Measurements from ENCODE around the gene DNMT1.
"Not testable (repeated sequence)": the region's sequence is repeated elsewhere in the genome, so short reads cannot be mapped to it uniquely, and the experiment has no call there.

DNMT1 gene

DNA sequence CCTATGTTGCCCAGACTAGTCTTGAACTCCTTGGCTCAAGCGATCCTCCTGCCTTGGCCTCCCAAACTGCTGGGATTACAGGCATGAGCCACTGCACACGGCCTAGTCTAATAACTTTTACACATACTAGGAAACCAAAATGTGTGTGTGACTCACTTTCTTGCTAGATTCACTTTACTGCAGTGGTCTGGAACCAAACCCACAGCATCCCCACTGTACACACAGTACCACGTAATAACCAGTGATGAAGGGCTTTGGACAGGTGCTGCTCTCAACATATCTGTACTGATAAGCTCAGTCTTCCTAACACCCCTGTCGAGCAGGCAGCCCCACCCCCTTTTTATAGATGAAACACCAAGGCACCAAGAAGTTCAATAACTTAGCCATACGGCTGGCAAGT is 5.1 kb downstream of the DNMT1 start:
- Histone ChIP-seq H3K36me3 (ENCODE audit: control insufficient read depth, insufficient read depth, low read length) (peaks cover 32% of the 10 kb centered on the region), H3K9me3 (ENCODE audit: control insufficient read depth, low read length) (no peaks in the 10 kb centered on the region), H3K27ac (ENCODE audit: insufficient read depth, low read length, poor library complexity, severe bottlenecking) (no peak overlapping the region), H3K4me1 (ENCODE audit: control insufficient read depth, insufficient read depth, low read length, poor library complexity, severe bottlenecking) (peaks cover 16% of the 10 kb centered on the region), H3K27me3 (replicated peaks; ENCODE audit: control insufficient read depth, insufficient read depth, low read length, poor library complexity, severe bottlenecking) (no peaks in the 10 kb centered on the region), H3K4me3 (ENCODE audit: insufficient read depth, low read depth, low read length, poor library complexity, severe bottlenecking) (no peak overlapping the region)
- no peak for DNase-seq

DNA sequence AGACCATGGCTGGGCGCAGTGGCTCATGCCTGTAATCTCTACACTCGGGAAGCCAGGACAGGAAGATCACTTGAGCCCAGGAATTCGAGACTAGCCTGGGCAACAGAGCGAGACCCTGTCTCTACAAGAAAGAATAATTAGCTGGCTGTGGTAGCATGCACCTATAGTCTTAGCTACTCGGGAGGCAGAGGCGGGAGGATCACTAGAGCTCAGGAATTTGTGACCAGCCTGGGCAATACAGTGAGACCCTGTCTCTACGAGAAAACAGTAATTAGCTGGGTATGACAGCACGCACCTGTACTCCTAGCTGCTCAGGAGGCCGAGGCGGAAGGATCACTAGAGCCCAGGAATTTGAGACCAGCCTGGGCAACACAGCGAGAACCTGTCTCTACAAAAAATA is 7.4 kb downstream of the DNMT1 start:
- H3K4me3 ChIP-seq (ENCODE audit: insufficient read depth, low read depth, low read length, poor library complexity, severe bottlenecking), result no peak overlapping the region
- no peak for DNase-seq
- H3K4me1 ChIP-seq (ENCODE audit: control insufficient read depth, insufficient read depth, low read length, poor library complexity, severe bottlenecking), result peaks cover 2% of the 10 kb centered on the region
- no peaks in the 10 kb centered on the region for H3K27me3 ChIP-seq (replicated peaks; ENCODE audit: control insufficient read depth, insufficient read depth, low read length, poor library complexity, severe bottlenecking)
- H3K27ac ChIP-seq (ENCODE audit: insufficient read depth, low read length, poor library complexity, severe bottlenecking), result no peak overlapping the region
- peaks cover 31% of the 10 kb centered on the region for H3K36me3 ChIP-seq (ENCODE audit: control insufficient read depth, insufficient read depth, low read length)
- H3K9me3 ChIP-seq (ENCODE audit: control insufficient read depth, low read length), result no peaks in the 10 kb centered on the region

DNA sequence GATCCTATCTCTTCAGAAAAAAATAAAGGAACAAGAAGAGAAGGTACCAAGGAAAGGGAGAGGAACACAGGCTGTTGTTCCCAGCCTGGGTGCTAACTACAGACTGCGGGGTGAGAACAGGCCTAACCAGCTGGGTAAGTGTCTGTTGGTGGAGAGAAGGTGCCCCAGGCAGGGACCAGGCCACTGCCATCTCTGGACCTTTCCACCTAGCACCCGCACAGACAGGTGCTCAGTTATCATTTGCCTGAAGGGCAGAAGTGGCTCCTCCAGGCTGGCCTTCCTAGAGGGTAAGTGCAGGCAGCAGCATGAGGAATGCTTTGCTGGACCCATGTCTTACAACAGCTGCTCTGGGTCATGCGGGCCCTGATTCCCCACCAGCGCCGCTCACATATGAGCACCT is 10.1 kb downstream of the DNMT1 start:
- H3K27me3 ChIP-seq (replicated peaks; ENCODE audit: control insufficient read depth, insufficient read depth, low read length, poor library complexity, severe bottlenecking), result no peaks in the 10 kb centered on the region
- H3K4me3 ChIP-seq (ENCODE audit: insufficient read depth, low read depth, low read length, poor library complexity, severe bottlenecking), result no peak overlapping the region
- peaks cover 46% of the 10 kb centered on the region for H3K36me3 ChIP-seq (ENCODE audit: control insufficient read depth, insufficient read depth, low read length)
- no peaks in the 10 kb centered on the region for H3K4me1 ChIP-seq (ENCODE audit: control insufficient read depth, insufficient read depth, low read length, poor library complexity, severe bottlenecking)
- no peaks in the 10 kb centered on the region for H3K9me3 ChIP-seq (ENCODE audit: control insufficient read depth, low read length)
- DNase-seq, result no peak
- no peak overlapping the region for H3K27ac ChIP-seq (ENCODE audit: insufficient read depth, low read length, poor library complexity, severe bottlenecking)

DNA sequence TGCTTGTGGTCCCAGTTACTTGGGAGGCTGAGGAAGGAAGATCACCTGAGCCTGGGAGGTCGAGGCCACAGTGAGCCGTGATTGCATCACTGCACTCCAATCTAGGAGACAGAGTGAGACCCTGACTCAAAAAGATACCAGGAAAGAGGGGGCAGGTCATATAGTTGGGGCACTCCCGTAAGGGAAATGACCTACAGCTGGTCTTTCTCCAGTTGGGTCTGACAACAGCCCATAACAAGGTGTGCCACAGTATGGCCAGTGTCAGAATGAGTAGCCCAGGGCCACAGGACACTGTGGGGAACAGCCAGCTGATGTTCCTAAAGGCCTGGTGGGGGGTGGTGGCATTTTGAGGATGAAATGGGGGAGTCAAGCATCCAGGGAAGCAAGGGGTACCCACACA is 10.8 kb downstream of the DNMT1 start:
- Histone ChIP-seq H3K36me3 (ENCODE audit: control insufficient read depth, insufficient read depth, low read length) (peaks cover 53% of the 10 kb centered on the region), H3K4me3 (ENCODE audit: insufficient read depth, low read depth, low read length, poor library complexity, severe bottlenecking) (no peak overlapping the region), H3K4me1 (ENCODE audit: control insufficient read depth, insufficient read depth, low read length, poor library complexity, severe bottlenecking) (no peaks in the 10 kb centered on the region), H3K27ac (ENCODE audit: insufficient read depth, low read length, poor library complexity, severe bottlenecking) (no peak overlapping the region), H3K9me3 (ENCODE audit: control insufficient read depth, low read length) (no peaks in the 10 kb centered on the region), H3K27me3 (replicated peaks; ENCODE audit: control insufficient read depth, insufficient read depth, low read length, poor library complexity, severe bottlenecking) (no peaks in the 10 kb centered on the region)
- DNase-seq, result no peak

DNA sequence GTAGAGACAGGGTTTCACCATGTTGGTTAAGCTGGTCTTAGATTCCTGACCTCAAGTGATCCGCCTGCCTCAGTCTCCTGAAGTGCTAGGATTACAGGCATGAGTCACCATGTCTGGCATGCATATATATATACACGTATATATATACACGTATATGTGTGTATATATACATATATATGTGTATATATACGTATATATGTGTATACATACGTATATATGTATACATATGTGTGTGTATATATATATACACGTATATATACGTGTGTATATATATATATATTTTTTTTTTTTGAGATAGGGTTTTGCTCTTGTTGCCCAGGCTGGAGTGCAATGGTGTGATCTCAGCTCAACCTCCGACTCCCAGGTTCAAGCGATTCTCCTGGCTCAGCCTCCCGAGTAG is 11.9 kb downstream of the DNMT1 start:
- Histone ChIP-seq H3K27ac (ENCODE audit: insufficient read depth, low read length, poor library complexity, severe bottlenecking) (no peak overlapping the region), H3K9me3 (ENCODE audit: control insufficient read depth, low read length) (no peaks in the 10 kb centered on the region), H3K27me3 (replicated peaks; ENCODE audit: control insufficient read depth, insufficient read depth, low read length, poor library complexity, severe bottlenecking) (no peaks in the 10 kb centered on the region), H3K4me3 (ENCODE audit: insufficient read depth, low read depth, low read length, poor library complexity, severe bottlenecking) (no peak overlapping the region), H3K4me1 (ENCODE audit: control insufficient read depth, insufficient read depth, low read length, poor library complexity, severe bottlenecking) (no peaks in the 10 kb centered on the region), H3K36me3 (ENCODE audit: control insufficient read depth, insufficient read depth, low read length) (peaks cover 53% of the 10 kb centered on the region)
- no peak for DNase-seq

DNA sequence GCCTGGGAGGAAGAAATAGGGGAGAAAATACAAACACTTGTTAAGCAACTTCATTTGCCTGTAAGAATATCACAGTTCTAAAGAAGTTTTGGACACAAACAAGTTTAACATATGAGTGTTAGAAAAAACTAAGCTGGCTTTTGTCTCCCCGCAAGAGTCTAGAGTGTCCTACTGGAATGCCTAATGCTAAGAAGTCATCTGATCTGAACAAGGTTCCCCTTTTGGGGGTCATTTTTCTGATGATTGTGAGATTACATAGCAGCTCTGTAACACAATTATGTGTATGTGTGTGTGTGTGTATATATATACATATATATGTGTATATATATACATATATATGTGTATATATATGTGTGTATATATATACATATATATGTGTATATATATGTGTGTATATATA is 12.7 kb downstream of the DNMT1 start:
- no peak for DNase-seq
- Histone ChIP-seq H3K27me3 (replicated peaks; ENCODE audit: control insufficient read depth, insufficient read depth, low read length, poor library complexity, severe bottlenecking) (no peaks in the 10 kb centered on the region), H3K4me1 (ENCODE audit: control insufficient read depth, insufficient read depth, low read length, poor library complexity, severe bottlenecking) (no peaks in the 10 kb centered on the region), H3K27ac (ENCODE audit: insufficient read depth, low read length, poor library complexity, severe bottlenecking) (no peak overlapping the region), H3K4me3 (ENCODE audit: insufficient read depth, low read depth, low read length, poor library complexity, severe bottlenecking) (no peak overlapping the region), H3K36me3 (ENCODE audit: control insufficient read depth, insufficient read depth, low read length) (peaks cover 51% of the 10 kb centered on the region), H3K9me3 (ENCODE audit: control insufficient read depth, low read length) (no peaks in the 10 kb centered on the region)

DNA sequence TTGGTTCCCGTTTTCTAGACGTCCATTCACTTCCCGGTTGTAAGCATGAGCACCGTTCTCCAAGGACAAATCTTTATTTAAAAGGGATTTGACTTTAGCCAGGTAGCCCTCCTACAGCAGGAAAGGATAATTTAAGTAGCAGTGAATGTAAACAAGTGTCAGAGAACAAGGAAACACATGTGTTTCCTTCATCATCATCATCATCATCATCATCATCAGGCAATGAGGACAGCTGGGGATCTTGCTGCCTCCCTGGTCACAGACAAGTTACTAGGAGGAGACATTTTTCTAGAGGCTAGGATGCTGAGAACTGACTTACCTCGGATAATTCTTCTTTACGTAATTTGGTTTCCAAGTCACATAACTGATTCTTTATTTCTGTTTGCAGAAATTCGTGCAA is 14.3 kb downstream of the DNMT1 start:
- DNase-seq, result no peak
- Histone ChIP-seq H3K27me3 (replicated peaks; ENCODE audit: control insufficient read depth, insufficient read depth, low read length, poor library complexity, severe bottlenecking) (no peaks in the 10 kb centered on the region), H3K4me1 (ENCODE audit: control insufficient read depth, insufficient read depth, low read length, poor library complexity, severe bottlenecking) (no peaks in the 10 kb centered on the region), H3K9me3 (ENCODE audit: control insufficient read depth, low read length) (no peaks in the 10 kb centered on the region), H3K36me3 (ENCODE audit: control insufficient read depth, insufficient read depth, low read length) (peaks cover 48% of the 10 kb centered on the region), H3K4me3 (ENCODE audit: insufficient read depth, low read depth, low read length, poor library complexity, severe bottlenecking) (no peak overlapping the region), H3K27ac (ENCODE audit: insufficient read depth, low read length, poor library complexity, severe bottlenecking) (no peak overlapping the region)

DNA sequence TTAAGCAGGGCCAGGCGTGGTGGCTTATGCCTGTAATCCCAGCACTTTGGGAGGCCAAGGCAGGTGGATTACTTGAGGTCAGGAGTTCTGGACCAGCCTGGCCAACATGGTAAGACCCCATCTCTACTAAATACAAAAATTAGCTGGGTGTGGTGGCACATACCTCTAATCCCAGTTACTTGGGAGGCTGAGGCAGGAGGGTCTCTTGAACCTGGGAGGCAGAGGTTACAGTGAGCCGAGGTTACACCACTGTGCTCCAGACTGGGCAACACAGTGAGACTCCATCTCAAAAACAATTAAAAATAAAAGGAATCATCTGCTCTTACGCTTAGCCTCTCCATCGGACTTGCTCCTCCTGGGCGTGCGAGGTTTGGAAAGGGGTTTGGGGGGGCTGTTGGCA is 14.7 kb downstream of the DNMT1 start:
- H3K9me3 ChIP-seq (ENCODE audit: control insufficient read depth, low read length); H3K4me3 ChIP-seq (ENCODE audit: insufficient read depth, low read depth, low read length, poor library complexity, severe bottlenecking); H3K27me3 ChIP-seq (replicated peaks; ENCODE audit: control insufficient read depth, insufficient read depth, low read length, poor library complexity, severe bottlenecking); DNase-seq; H3K27ac ChIP-seq (ENCODE audit: insufficient read depth, low read length, poor library complexity, severe bottlenecking); H3K4me1 ChIP-seq (ENCODE audit: control insufficient read depth, insufficient read depth, low read length, poor library complexity, severe bottlenecking): not testable (repeated sequence)
- peaks cover 49% of the 10 kb centered on the region for H3K36me3 ChIP-seq (ENCODE audit: control insufficient read depth, insufficient read depth, low read length)

DNA sequence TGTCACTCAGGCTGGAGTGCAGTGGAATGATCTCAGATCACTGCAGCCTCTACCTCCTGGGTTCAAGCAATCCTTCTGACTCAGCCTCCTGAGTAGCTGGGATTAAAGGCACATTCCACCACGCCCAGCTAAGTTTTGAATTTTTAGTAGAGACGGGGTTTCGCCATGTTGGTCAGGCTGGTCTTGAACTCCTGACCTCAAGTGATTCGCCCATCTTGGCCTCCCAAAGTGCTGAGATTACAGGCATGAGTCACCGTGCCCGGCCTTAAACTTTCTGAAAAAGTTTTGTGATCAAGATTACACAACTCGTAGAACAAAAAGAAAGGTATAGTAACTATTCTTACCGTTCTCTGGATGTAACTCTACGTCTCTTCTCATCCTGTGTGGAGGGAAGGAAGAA is 21.2 kb downstream of the DNMT1 start:
- H3K36me3 ChIP-seq (ENCODE audit: control insufficient read depth, insufficient read depth, low read length), result peaks cover 61% of the 10 kb centered on the region
- DNase-seq, result no peak
- H3K9me3 ChIP-seq (ENCODE audit: control insufficient read depth, low read length), result no peaks in the 10 kb centered on the region
- H3K27ac ChIP-seq (ENCODE audit: insufficient read depth, low read length, poor library complexity, severe bottlenecking), result no peak overlapping the region
- no peak overlapping the region for H3K4me3 ChIP-seq (ENCODE audit: insufficient read depth, low read depth, low read length, poor library complexity, severe bottlenecking)
- no peaks in the 10 kb centered on the region for H3K27me3 ChIP-seq (replicated peaks; ENCODE audit: control insufficient read depth, insufficient read depth, low read length, poor library complexity, severe bottlenecking)
- H3K4me1 ChIP-seq (ENCODE audit: control insufficient read depth, insufficient read depth, low read length, poor library complexity, severe bottlenecking), result no peaks in the 10 kb centered on the region

DNA sequence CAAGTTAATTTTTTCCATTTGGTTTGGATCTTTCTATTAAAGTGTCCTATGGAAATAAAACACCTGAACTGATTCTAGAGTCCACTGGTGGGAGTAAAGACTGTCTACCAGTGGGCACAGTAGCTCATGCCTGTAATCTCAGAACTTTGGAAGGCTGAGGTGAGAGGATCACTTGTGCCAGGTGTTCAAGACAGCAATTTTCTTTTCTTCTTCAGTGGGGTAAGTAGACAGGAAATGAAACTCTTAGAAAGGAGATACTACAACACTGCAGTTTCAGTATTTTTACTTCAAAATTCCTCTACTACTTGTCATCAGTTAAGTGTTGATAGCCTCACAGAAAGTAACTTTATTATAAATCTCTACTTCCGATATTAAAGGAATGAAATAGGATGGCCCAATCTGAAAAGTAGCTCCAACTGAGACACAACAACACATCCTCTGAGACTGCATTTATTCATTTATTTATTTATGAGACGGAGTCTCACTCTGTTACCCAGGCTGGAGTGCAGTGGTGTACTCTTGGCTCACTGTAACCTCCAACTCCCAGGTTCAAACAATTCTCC is 26.3 kb downstream of the DNMT1 start:
- no peak overlapping the region for H3K27ac ChIP-seq (ENCODE audit: insufficient read depth, low read length, poor library complexity, severe bottlenecking)
- H3K4me1 ChIP-seq (ENCODE audit: control insufficient read depth, insufficient read depth, low read length, poor library complexity, severe bottlenecking), result no peaks in the 10 kb centered on the region
- H3K9me3 ChIP-seq (ENCODE audit: control insufficient read depth, low read length), result no peaks in the 10 kb centered on the region
- H3K36me3 ChIP-seq (ENCODE audit: control insufficient read depth, insufficient read depth, low read length), result peaks cover 53% of the 10 kb centered on the region
- H3K27me3 ChIP-seq (replicated peaks; ENCODE audit: control insufficient read depth, insufficient read depth, low read length, poor library complexity, severe bottlenecking), result no peaks in the 10 kb centered on the region
- H3K4me3 ChIP-seq (ENCODE audit: insufficient read depth, low read depth, low read length, poor library complexity, severe bottlenecking), result no peak overlapping the region
- DNase-seq, result no peak

DNA sequence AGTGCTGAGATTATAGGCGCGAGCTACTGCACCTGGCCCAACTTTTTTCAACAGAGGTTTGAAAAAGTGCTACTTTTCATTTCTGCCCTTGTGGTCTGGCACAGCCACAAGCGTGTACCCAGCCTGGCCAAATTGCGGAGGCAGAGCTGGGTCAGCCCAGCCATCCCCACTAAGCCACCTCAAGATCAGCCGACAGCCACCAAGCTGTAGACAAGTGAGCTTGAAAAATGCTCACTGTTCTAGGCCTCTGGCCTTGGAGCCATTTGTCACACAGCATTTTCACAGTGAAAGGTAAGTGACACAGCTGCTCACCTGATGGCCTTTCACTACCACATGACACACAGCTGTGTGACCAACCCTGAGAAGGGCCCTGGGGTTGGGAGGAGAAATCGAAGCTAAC is 27.3 kb downstream of the DNMT1 start:
- no peaks in the 10 kb centered on the region for H3K4me1 ChIP-seq (ENCODE audit: control insufficient read depth, insufficient read depth, low read length, poor library complexity, severe bottlenecking)
- H3K4me3 ChIP-seq (ENCODE audit: insufficient read depth, low read depth, low read length, poor library complexity, severe bottlenecking), result no peak overlapping the region
- peaks cover 47% of the 10 kb centered on the region for H3K36me3 ChIP-seq (ENCODE audit: control insufficient read depth, insufficient read depth, low read length)
- no peaks in the 10 kb centered on the region for H3K27me3 ChIP-seq (replicated peaks; ENCODE audit: control insufficient read depth, insufficient read depth, low read length, poor library complexity, severe bottlenecking)
- H3K9me3 ChIP-seq (ENCODE audit: control insufficient read depth, low read length), result no peaks in the 10 kb centered on the region
- no peak for DNase-seq
- no peak overlapping the region for H3K27ac ChIP-seq (ENCODE audit: insufficient read depth, low read length, poor library complexity, severe bottlenecking)
